Stimulated activated CD4-positive, alpha-beta T cell treated with anti-CD3 and anti-CD28 coated beads, Interleukin-1b, Interleukin-23, amount 100 ng/mL, for 24 hours (primary cell): ENCODE results near the gene LPP.

Experiments used
- DNase-seq, 4 experiments: peaks; one replicate each; pipeline ENCODE4 v3.0.0-alpha.2; 2020; ENCODE audit warnings: low read depth in 4 of 4, low spot score in 1 of 4

Gene LPP

GRCh38 chr3:188764609-188765008, 610.7 kb downstream of the LPP start:
- DNase-seq: no peak

- DNase-seq: no peak
These were observed 615.9 kb downstream of the LPP start for GRCh38 chr3:188769831-188770230.

- no peak for DNase-seq
These were observed 618.9 kb downstream of the LPP start for GRCh38 chr3:188772886-188773285.

GRCh38 chr3:188775412-188775811, 621.5 kb downstream of the LPP start:
- no peak for DNase-seq

- DNase-seq: no peak
These were observed 622.5 kb downstream of the LPP start for GRCh38 chr3:188776447-188776846.

- no peak for DNase-seq
These were observed 624.3 kb downstream of the LPP start for GRCh38 chr3:188778091-188778852.

- DNase-seq: no peak
These were observed 625.5 kb downstream of the LPP start for GRCh38 chr3:188779281-188779980.

GRCh38 chr3:188780193-188781147, 626.5 kb downstream of the LPP start:
- DNase-seq: no peak

- no peak for DNase-seq
These were observed 628.7 kb downstream of the LPP start for GRCh38 chr3:188782613-188783124.

- no peak for DNase-seq
These were observed 632.5 kb downstream of the LPP start for GRCh38 chr3:188786424-188786823.

- DNase-seq: peak; percentile 39 to 75 (median 51)
These were observed 634.7 kb downstream of the LPP start for GRCh38 chr3:188788621-188789081.

GRCh38 chr3:188789251-188789650, 635.3 kb downstream of the LPP start:
- peak in 1 of 4 experiments; percentile 11 for DNase-seq

GRCh38 chr3:188791311-188791710, 637.4 kb downstream of the LPP start:
- DNase-seq: no peak

- no peak for DNase-seq
These were observed 638.8 kb downstream of the LPP start for GRCh38 chr3:188792793-188793192.

GRCh38 chr3:188796122-188796631, 642.2 kb downstream of the LPP start:
- DNase-seq: no peak

- no peak for DNase-seq
These were observed 643.1 kb downstream of the LPP start for GRCh38 chr3:188797045-188797444.

GRCh38 chr3:188798556-188799145, 644.7 kb downstream of the LPP start:
- no peak for DNase-seq

- no peak for DNase-seq
These were observed 647.4 kb downstream of the LPP start for GRCh38 chr3:188801393-188801792.

GRCh38 chr3:188802645-188803044, 648.7 kb downstream of the LPP start:
- no peak for DNase-seq

GRCh38 chr3:188807006-188807405, 653.0 kb downstream of the LPP start:
- no peak for DNase-seq

GRCh38 chr3:188812198-188812597, 658.2 kb downstream of the LPP start:
- DNase-seq: no peak
